Sciatic nerve (tissue), 2 donors: ENCODE data around the gene CYP4V2. TPM values are rescaled to one million over a fixed set of nuclear protein-coding genes. Genes with fewer than 3 reads are reported as not detected.
"Not testable (repeated sequence)": the region's sequence is repeated elsewhere in the genome, so short reads cannot be mapped to it uniquely, and the experiment has no call there.

Source experiments
- ATAC-seq: fragments of 200-7000 bp; cut with Tn5 transposase; one replicate; pipeline ENCODE4 v1.9.1; 2020; ENCODE audit warnings: mild to moderate bottlenecking, moderate library complexity
- DNase-seq: peaks from one replicate; pipeline ENCODE4 v3.0.0-alpha.2; 2020; ENCODE audit warnings: low spot score
- intact Hi-C: fragments of 100-400 bp; cut with DNase I; formaldehyde crosslinking; loops from one replicate; pipeline ENCODE4 v1.14.2; 2022
- total RNA-seq: library from RNA; stranded (reverse); fragmentation: NEBNext Ultra II Directional; extraction: Animal tissue kit (Norgen Biotek cat#: 25700); gene quantifications from one replicate; pipeline ENCODE4 v1.2.1, GENCODE V29; 2021
- donor health status: DM: no; HTN: no; CAD: no.
- donor health status: DM: no; HTN: no; CAD: no.

The CYP4V2 gene
- total RNA-seq, 1 donor from 2014 or later: 42.0 TPM

GRCh38 chr4:186225848-186226247 lies 34.5 kb downstream of the CYP4V2 start:
- DNase-seq (no peak), ATAC-seq (no peak)
- intact Hi-C loops: no loop called here

- intact Hi-C loops: no loop called here
- DNase-seq (no peak), ATAC-seq (no peak)
Measured at GRCh38 chr4:186226521-186227189, 35.3 kb downstream of the CYP4V2 start.

GRCh38 chr4:186227221-186227620 lies 35.9 kb downstream of the CYP4V2 start, which contains the start of gene KLKB1:
Gene KLKB1 (plus strand): TSS chr4:186227507. CDS start chr4:186228196, 689 bp downstream.
- ATAC-seq: no peak
- no peak for DNase-seq
- intact Hi-C loops: no loop called here

GRCh38 chr4:186227744-186228513 lies 36.6 kb downstream of the CYP4V2 start:
- ATAC-seq (no peak), DNase-seq (no peak)
- intact Hi-C loops: no loop called here

GRCh38 chr4:186228514-186228894 lies 37.1 kb downstream of the CYP4V2 start:
- no peak for ATAC-seq
- DNase-seq: no peak
- intact Hi-C loops: no loop called here

GRCh38 chr4:186234367-186234766 lies 43.0 kb downstream of the CYP4V2 start:
- DNase-seq: no peak
- intact Hi-C loops: no loop called here
- no peak for ATAC-seq

GRCh38 chr4:186236126-186236525 lies 44.8 kb downstream of the CYP4V2 start:
- no peak for ATAC-seq

GRCh38 chr4:186240452-186240847 lies 49.1 kb downstream of the CYP4V2 start:
- DNase-seq: no peak
- intact Hi-C loops: no loop called here
- no peak for ATAC-seq

More at GRCh38 chr4:186236126-186236525, 44.8 kb downstream of the CYP4V2 start:
- DNase-seq: no peak
- intact Hi-C loops: no loop called here

GRCh38 chr4:186240848-186241491 lies 49.6 kb downstream of the CYP4V2 start:
- no peak for DNase-seq
- no peak for ATAC-seq
- intact Hi-C loops: no loop called here

- DNase-seq (no peak), ATAC-seq (no peak)
- intact Hi-C loops: no loop called here
Measured at GRCh38 chr4:186241616-186242015, 50.2 kb downstream of the CYP4V2 start.

GRCh38 chr4:186242031-186242430 lies 50.7 kb downstream of the CYP4V2 start:
- ATAC-seq, intact Hi-C loops, DNase-seq: not testable (repeated sequence)

- intact Hi-C loops: no loop called here
- ATAC-seq: no peak
- DNase-seq: no peak
Measured at GRCh38 chr4:186243331-186243730, 52.0 kb downstream of the CYP4V2 start.

- ATAC-seq (no peak), DNase-seq (no peak)
- intact Hi-C loops: no loop called here
Measured at GRCh38 chr4:186244835-186245234, 53.5 kb downstream of the CYP4V2 start.

GRCh38 chr4:186247062-186247752 lies 55.8 kb downstream of the CYP4V2 start:
- intact Hi-C loops: loop anchor here (2.0 kb wide), 1 partner anchor 46 kb away; no protein-coding TSS in a partner anchor
- not testable (repeated sequence) for ATAC-seq, DNase-seq

- intact Hi-C loops: no loop called here
- no peak for DNase-seq
- no peak for ATAC-seq
Measured at GRCh38 chr4:186248643-186249042, 57.3 kb downstream of the CYP4V2 start.

GRCh38 chr4:186249785-186250754 lies 58.7 kb downstream of the CYP4V2 start:
- intact Hi-C loops: no loop called here
- ATAC-seq: no peak
- DNase-seq: no peak

GRCh38 chr4:186250760-186251159 lies 59.4 kb downstream of the CYP4V2 start:
- ATAC-seq: no peak
- intact Hi-C loops: no loop called here
- DNase-seq: no peak

GRCh38 chr4:186255122-186255521 lies 63.8 kb downstream of the CYP4V2 start:
- no peak for DNase-seq
- intact Hi-C loops: no loop called here
- ATAC-seq: no peak
